Mesenchymal stem cell (in vitro differentiated cells and primary cell): ENCODE data around the gene ITGA4.

ENCODE experiments used
- DNase-seq: peaks from one replicate; pipeline ENCODE4 v3.0.0-alpha.2; 2013
- H2AFZ ChIP-seq: one replicate; pipeline ENCODE4 v1.6.1; 2013; ENCODE audit warnings: low read depth, mild to moderate bottlenecking, control low read depth, inconsistent platforms, low read length, moderate library complexity
- H2AK5ac ChIP-seq: 2 replicates; pipeline ENCODE4 v1.6.1; 2013; ENCODE audit warnings: low read length, moderate library complexity, mild to moderate bottlenecking, inconsistent platforms; ENCODE audit not compliant: severe bottlenecking
- H2BK120ac ChIP-seq: one replicate; pipeline ENCODE4 v1.6.1; 2013; ENCODE audit warnings: low read depth, mild to moderate bottlenecking, inconsistent platforms, low read length, moderate library complexity
- H2BK12ac ChIP-seq, 2 experiments: one replicate each; pipeline ENCODE4 v1.6.1; 2013; ENCODE audit warnings: inconsistent platforms in 2 of 2, low read length in 2 of 2, mild to moderate bottlenecking in 2 of 2, moderate library complexity in 2 of 2, control low read depth in 1 of 2
- H2BK15ac ChIP-seq: one replicate; pipeline ENCODE4 v1.6.1; 2013; ENCODE audit warnings: mild to moderate bottlenecking, low read depth, inconsistent platforms; ENCODE audit not compliant: poor library complexity, severe bottlenecking
- H2BK5ac ChIP-seq: 2 replicates; pipeline ENCODE4 v1.6.1; 2013; ENCODE audit warnings: low read depth, mild to moderate bottlenecking, low read length, control low read depth, inconsistent platforms; ENCODE audit not compliant: poor library complexity, severe bottlenecking
- H3K14ac ChIP-seq, 2 experiments: one replicate each; pipeline ENCODE4 v1.6.1; 2013; ENCODE audit warnings: inconsistent platforms in 2 of 2, low read length in 2 of 2, control low read depth in 1 of 2, mild to moderate bottlenecking in 1 of 2, moderate library complexity in 1 of 2
- H3K18ac ChIP-seq, 2 experiments: one replicate each; pipeline ENCODE4 v1.6.1; 2013; ENCODE audit warnings: inconsistent platforms in 2 of 2, low read length in 2 of 2, control low read depth in 1 of 2, low read depth in 1 of 2, mild to moderate bottlenecking in 1 of 2
- H3K23ac ChIP-seq, 2 experiments: one replicate each; pipeline ENCODE4 v1.6.1; 2013; ENCODE audit warnings: inconsistent platforms in 2 of 2, low read length in 2 of 2, mild to moderate bottlenecking in 2 of 2, moderate library complexity in 2 of 2, control low read depth in 1 of 2
- H3K27ac ChIP-seq: 2 replicates; pipeline ENCODE4 v1.5.1; 2013; ENCODE audit warnings: mild to moderate bottlenecking, moderate library complexity, low read length, control low read depth, inconsistent platforms; ENCODE audit not compliant: poor library complexity, severe bottlenecking
- H3K27me3 ChIP-seq, 2 experiments: 2 replicates each; pipeline versions ENCODE4 v1.6.1 to v1.7.0; 2013; ENCODE audit warnings: low read length in 2 of 2, mild to moderate bottlenecking in 2 of 2, moderate library complexity in 2 of 2, control low read depth in 1 of 2, inconsistent platforms in 1 of 2; ENCODE audit not compliant: control insufficient read depth in 1 of 2, insufficient read depth in 1 of 2
- H3K36me3 ChIP-seq, 2 experiments: 2 replicates each; pipeline versions ENCODE4 v1.6.1 to v1.7.0; 2013; ENCODE audit warnings: low read length in 2 of 2, control low read depth in 1 of 2, inconsistent platforms in 1 of 2, low read depth in 1 of 2, mild to moderate bottlenecking in 1 of 2; ENCODE audit not compliant: insufficient read depth in 2 of 2, control insufficient read depth in 1 of 2
- H3K4ac ChIP-seq, 2 experiments: one replicate each; pipeline ENCODE4 v1.6.1; 2013; ENCODE audit warnings: inconsistent platforms in 2 of 2, low read length in 2 of 2, mild to moderate bottlenecking in 2 of 2, moderate library complexity in 2 of 2, control low read depth in 1 of 2, low read depth in 1 of 2
- H3K4me1 ChIP-seq: 2 replicates; pipeline ENCODE4 v1.6.1; 2013; ENCODE audit warnings: low read depth, low read length, control low read depth; ENCODE audit not compliant: control insufficient read depth, insufficient read depth
- H3K4me2 ChIP-seq: 2 replicates; pipeline ENCODE4 v1.6.1; 2013; ENCODE audit warnings: low read length, mild to moderate bottlenecking, inconsistent platforms; ENCODE audit not compliant: poor library complexity, severe bottlenecking
- H3K4me3 ChIP-seq, 2 experiments: 2 replicates each; pipeline versions ENCODE4 v1.5.1 to v1.7.0; 2013; ENCODE audit warnings: low read length in 2 of 2, mild to moderate bottlenecking in 2 of 2, control low read depth in 1 of 2, low read depth in 1 of 2; ENCODE audit not compliant: insufficient read depth in 1 of 2
- H3K79me1 ChIP-seq: replicated peaks from 2 replicates; pipeline ENCODE4 v1.6.1; 2013; ENCODE audit warnings: mild to moderate bottlenecking, control low read depth, low read length, inconsistent platforms; ENCODE audit not compliant: poor library complexity, severe bottlenecking
- H3K9ac ChIP-seq: 2 replicates; pipeline ENCODE4 v1.7.0; 2013; ENCODE audit warnings: mild to moderate bottlenecking, low read length, moderate library complexity
- H3K9me3 ChIP-seq: 2 replicates; pipeline ENCODE4 v1.7.0; 2013; ENCODE audit warnings: mild to moderate bottlenecking, low read length; ENCODE audit not compliant: control insufficient read depth
- H4K8ac ChIP-seq: one replicate; pipeline ENCODE4 v1.6.1; 2013; ENCODE audit warnings: inconsistent platforms, mild to moderate bottlenecking, low read length, moderate library complexity
- H4K91ac ChIP-seq: one replicate; pipeline ENCODE4 v1.6.1; 2013; ENCODE audit warnings: mild to moderate bottlenecking, low read length, inconsistent platforms
- WGBS: methylation state at CpG from one replicate; pipeline ENCODE4 v1.1.7; 2013; ENCODE audit warnings: mixed read lengths; 5-methylcytosine and 5-hydroxymethylcytosine counted together

ITGA4 gene

GRCh38 chr2:181563101-181563692 is 106.0 kb downstream of the ITGA4 start:
- Histone ChIP-seq H3K14ac (no peak overlapping the region), H2AFZ (no peak overlapping the region), H3K79me1 (no peaks in the 10 kb centered on the region), H4K91ac (no peak overlapping the region), H3K4me2 (no peak overlapping the region), H3K4me1 (no peaks in the 10 kb centered on the region), H2BK15ac (no peak overlapping the region), H2BK12ac (no peak overlapping the region), H3K27ac (no peak overlapping the region), H2AK5ac (no peak overlapping the region), H3K36me3 (no peaks in the 10 kb centered on the region), H3K9me3 (no peaks in the 10 kb centered on the region), H3K23ac (no peak overlapping the region), H3K9ac (no peak overlapping the region), H2BK120ac (no peak overlapping the region), H3K4ac (no peak overlapping the region), H3K27me3 (no peaks in the 10 kb centered on the region), H4K8ac (no peak overlapping the region), H2BK5ac (no peak overlapping the region), H3K18ac (no peak overlapping the region), H3K4me3 (no peak overlapping the region)
- 90% methylated on average over 1 of the region's 1 CpG for WGBS
- DNase-seq = no peak

- Histone ChIP-seq H3K4ac (no peak overlapping the region), H3K27ac (no peak overlapping the region), H3K27me3 (no peaks in the 10 kb centered on the region), H4K91ac (no peak overlapping the region), H3K9me3 (no peaks in the 10 kb centered on the region), H2BK12ac (no peak overlapping the region), H3K18ac (no peak overlapping the region), H3K14ac (no peak overlapping the region), H3K9ac (no peak overlapping the region), H3K4me3 (no peak overlapping the region), H3K4me1 (no peaks in the 10 kb centered on the region), H3K79me1 (no peaks in the 10 kb centered on the region), H3K36me3 (no peaks in the 10 kb centered on the region), H2AFZ (no peak overlapping the region), H2BK120ac (no peak overlapping the region), H2BK15ac (no peak overlapping the region), H4K8ac (no peak overlapping the region), H2BK5ac (no peak overlapping the region), H3K4me2 (no peak overlapping the region), H2AK5ac (no peak overlapping the region), H3K23ac (no peak overlapping the region)
- WGBS = 92% methylated on average over 5 of the region's 6 CpGs
- no peak for DNase-seq
Measured at GRCh38 chr2:181566334-181567032, 109.3 kb downstream of the ITGA4 start.

- H3K9me3 ChIP-seq = no peaks in the 10 kb centered on the region
- H3K9ac ChIP-seq = no peak overlapping the region
- no peak overlapping the region for H2BK120ac ChIP-seq
- H3K79me1 ChIP-seq = no peaks in the 10 kb centered on the region
- no peak overlapping the region for H3K4me3 ChIP-seq
- peaks cover 2% of the 10 kb centered on the region for H3K4me1 ChIP-seq
- H3K27ac ChIP-seq = no peak overlapping the region
- H2AFZ ChIP-seq = no peak overlapping the region
- no peak overlapping the region for H2BK15ac ChIP-seq
- no peak overlapping the region for H2BK5ac ChIP-seq
- no peak overlapping the region for H4K91ac ChIP-seq
- H3K18ac ChIP-seq = no peak overlapping the region
- H3K23ac ChIP-seq = no peak overlapping the region
- H3K36me3 ChIP-seq = no peaks in the 10 kb centered on the region
- H3K14ac ChIP-seq = no peak overlapping the region
- no peak for DNase-seq
- no peak overlapping the region for H3K4me2 ChIP-seq
- no peak overlapping the region for H3K4ac ChIP-seq
- WGBS = 91% methylated on average over 2 of the region's 2 CpGs
- no peak overlapping the region for H2AK5ac ChIP-seq
- no peak overlapping the region for H4K8ac ChIP-seq
- H3K27me3 ChIP-seq = no peaks in the 10 kb centered on the region
- no peak overlapping the region for H2BK12ac ChIP-seq
Measured at GRCh38 chr2:181570059-181570458, 112.9 kb downstream of the ITGA4 start.

GRCh38 chr2:181570833-181571661 is 113.9 kb downstream of the ITGA4 start:
- 75% methylated on average over 1 of the region's 4 CpGs for WGBS
- peaks cover 2% of the 10 kb centered on the region for H3K4me1 ChIP-seq
- H3K4me2 ChIP-seq = no peak overlapping the region
- no peak overlapping the region for H3K4ac ChIP-seq
- H3K36me3 ChIP-seq = no peaks in the 10 kb centered on the region
- H4K91ac ChIP-seq = no peak overlapping the region
- H2BK12ac ChIP-seq = no peak overlapping the region
- H2AFZ ChIP-seq = no peak overlapping the region
- H4K8ac ChIP-seq = no peak overlapping the region
- H2AK5ac ChIP-seq = no peak overlapping the region
- H3K27ac ChIP-seq = no peak overlapping the region
- no peaks in the 10 kb centered on the region for H3K79me1 ChIP-seq
- no peak overlapping the region for H3K23ac ChIP-seq
- no peak overlapping the region for H2BK5ac ChIP-seq
- no peak overlapping the region for H3K4me3 ChIP-seq
- H2BK15ac ChIP-seq = no peak overlapping the region
- H3K27me3 ChIP-seq = no peaks in the 10 kb centered on the region
- no peaks in the 10 kb centered on the region for H3K9me3 ChIP-seq
- no peak overlapping the region for H2BK120ac ChIP-seq
- peak; percentile 5 for DNase-seq
- peak overlapping the region; percentile 33 for H3K9ac ChIP-seq
- H3K14ac ChIP-seq = no peak overlapping the region
- H3K18ac ChIP-seq = no peak overlapping the region
